ENCODE data around the gene NTRK3.
A peak's percentile ranks its signal among the peaks of the same experiment; 100 is the strongest.

The NTRK3 gene

GRCh38 chr15:88256279-88257230 lies at the start of gene NTRK3:
TSS of gene NTRK3 (minus strand) at chr15:88256739. CDS start at chr15:88256153, 586 bp downstream.
- no peak for DNase-seq (ENCODE audit: low read depth in 2 of 2)

DNA sequence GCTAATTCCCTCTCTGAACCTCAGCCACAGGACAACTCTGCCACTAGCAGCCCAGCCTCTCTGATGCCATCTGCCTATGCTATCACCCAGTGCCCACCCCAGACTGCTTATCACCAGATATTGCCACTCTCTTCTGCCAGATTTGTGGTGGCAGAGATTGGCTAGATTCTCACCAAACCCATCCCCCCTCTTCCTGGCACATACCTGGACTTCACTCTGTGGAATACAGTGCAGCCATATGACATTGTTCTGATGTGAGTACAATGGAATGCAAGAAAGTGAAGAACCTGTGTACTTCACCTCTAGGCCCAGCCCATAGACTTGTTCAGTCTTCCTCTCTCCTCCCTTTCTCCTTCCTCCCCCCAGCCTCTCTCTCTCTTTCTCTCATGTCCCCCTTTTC lies 46.9 kb upstream of the NTRK3 start:
- no peak for DNase-seq (ENCODE audit: low read depth in 2 of 2)

DNA sequence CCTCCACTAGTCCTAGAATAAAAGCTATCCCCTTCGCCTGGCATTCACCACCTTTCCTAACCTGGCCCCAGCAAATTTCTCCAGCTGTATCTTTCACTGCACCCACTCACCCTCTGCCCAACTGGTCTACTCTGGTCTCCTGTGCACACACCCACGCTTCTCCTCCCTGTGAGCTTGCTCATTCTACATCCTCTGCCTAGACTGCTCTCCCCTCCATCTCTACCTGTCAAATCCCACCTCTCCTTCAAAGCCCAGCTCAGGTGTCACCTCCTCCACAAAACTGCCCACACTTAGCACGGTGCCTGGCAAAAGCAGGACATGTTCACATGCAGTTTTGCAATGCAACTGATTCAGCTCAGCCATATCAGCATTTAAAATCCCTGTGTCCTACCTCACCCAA lies 45.8 kb upstream of the NTRK3 start:
- no peak for DNase-seq (ENCODE audit: low read depth in 2 of 2)

DNA sequence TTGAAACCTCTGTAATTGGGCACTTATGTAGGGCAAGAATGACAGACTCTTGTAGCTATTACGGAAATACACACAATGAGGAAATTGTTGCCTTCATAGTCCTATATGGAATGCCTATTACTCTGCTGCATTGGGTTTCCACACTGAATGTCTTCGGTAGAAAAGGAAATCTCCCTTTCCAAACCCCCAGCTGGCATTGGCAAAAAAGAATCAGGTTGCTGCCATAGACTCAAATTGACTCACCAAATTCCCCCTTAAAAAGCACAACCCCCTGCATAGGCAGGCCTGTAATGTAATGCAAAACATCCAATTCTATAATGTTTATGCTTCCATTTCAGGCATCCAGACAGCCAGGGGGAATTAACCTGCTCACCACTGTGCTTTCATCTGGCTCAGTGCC lies 44.8 kb upstream of the NTRK3 start:
- DNase-seq (ENCODE audit: low read depth in 2 of 2), result no peak

GRCh38 chr15:88300861-88301260 lies 44.3 kb upstream of the NTRK3 start:
- no peak for DNase-seq (ENCODE audit: low read depth in 2 of 2)

GRCh38 chr15:88300089-88300488 lies 43.5 kb upstream of the NTRK3 start:
- no peak for DNase-seq (ENCODE audit: low read depth in 2 of 2)

- DNase-seq (ENCODE audit: low read depth in 2 of 2), result no peak
These were observed 43.0 kb upstream of the NTRK3 start for GRCh38 chr15:88299497-88299896.

- DNase-seq (ENCODE audit: low read depth in 2 of 2), result no peak
These were observed 32.1 kb upstream of the NTRK3 start for GRCh38 chr15:88288661-88289060.

DNA sequence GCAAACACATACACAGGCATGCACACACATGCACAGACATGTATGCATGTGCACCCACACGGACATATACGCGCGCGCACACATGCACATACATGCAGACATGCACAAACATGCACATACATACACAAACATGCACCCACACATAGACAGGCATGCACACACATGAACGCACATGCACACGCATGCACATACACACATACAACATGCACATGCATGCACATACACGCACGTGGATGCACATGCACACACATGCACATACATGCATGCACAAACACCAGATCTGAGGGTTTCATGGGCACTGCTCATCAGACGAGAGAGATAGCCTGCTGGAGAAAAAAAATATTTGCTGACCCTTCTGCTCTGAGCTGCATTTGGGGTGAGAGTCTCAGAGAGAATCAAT lies 31.7 kb upstream of the NTRK3 start:
- DNase-seq (ENCODE audit: low read depth in 2 of 2), result no peak

GRCh38 chr15:88284318-88284998 lies 27.9 kb upstream of the NTRK3 start:
- no peak for DNase-seq (ENCODE audit: low read depth in 2 of 2)

- no peak for DNase-seq (ENCODE audit: low read depth in 2 of 2)
These were observed 26.1 kb upstream of the NTRK3 start for GRCh38 chr15:88282614-88283013.

DNA sequence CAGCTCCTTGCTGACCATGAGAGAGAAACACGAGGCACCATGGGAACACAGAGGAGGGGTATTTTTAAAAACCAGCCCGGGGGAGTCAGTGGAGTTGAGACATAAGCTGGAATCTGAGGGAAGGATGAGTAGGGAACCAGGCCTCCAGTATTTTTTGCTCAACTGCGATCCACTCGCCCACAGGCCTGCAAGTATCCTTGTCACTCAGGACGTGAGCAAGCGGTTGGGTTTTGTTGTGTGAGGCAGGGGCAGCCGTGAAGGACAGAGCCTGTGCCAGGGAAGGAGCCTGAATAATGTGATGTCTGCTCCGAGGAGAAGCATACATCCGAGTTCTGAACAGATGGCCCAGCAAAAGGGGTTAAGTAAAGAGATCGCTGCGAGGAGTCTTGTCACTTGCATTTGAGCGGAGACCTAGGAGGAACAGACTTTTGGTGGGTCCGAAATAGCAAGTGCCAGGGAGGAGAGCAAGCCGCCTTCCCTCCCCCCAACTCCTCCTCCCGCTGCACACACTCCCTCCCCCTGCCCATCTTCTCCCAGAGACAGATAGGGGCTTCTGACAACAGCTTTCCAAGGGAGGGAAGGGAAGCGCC lies 20.4 kb upstream of the NTRK3 start:
- DNase-seq (ENCODE audit: low read depth in 2 of 2), result no peak

- no peak for DNase-seq (ENCODE audit: low read depth in 2 of 2)
These were observed 19.3 kb upstream of the NTRK3 start for GRCh38 chr15:88275804-88276203.

GRCh38 chr15:88274553-88275460 lies 18.3 kb upstream of the NTRK3 start:
- peak; percentile 37 to 66 for DNase-seq (ENCODE audit: low read depth in 2 of 2)

DNA sequence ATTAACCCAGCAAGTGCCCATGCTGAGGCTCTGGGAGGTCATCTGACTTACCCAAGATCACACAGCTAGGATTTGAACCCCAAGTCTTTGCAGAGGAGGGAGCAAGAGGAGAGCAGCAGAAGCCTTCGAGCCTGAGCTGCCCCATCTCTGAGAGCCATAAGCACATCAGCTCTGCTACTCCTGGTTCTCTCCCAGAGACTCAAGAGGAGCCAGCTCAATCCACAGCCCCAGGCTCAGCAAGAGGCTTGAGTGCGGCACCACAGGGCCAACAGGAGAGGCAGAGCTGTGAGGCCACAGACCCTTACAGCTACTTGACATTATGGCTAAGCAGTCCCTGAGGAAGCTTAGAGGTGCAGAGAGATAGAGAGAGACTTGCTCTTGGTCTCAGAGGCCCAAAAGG lies 15.9 kb upstream of the NTRK3 start:
- no peak for DNase-seq (ENCODE audit: low read depth in 2 of 2)

DNA sequence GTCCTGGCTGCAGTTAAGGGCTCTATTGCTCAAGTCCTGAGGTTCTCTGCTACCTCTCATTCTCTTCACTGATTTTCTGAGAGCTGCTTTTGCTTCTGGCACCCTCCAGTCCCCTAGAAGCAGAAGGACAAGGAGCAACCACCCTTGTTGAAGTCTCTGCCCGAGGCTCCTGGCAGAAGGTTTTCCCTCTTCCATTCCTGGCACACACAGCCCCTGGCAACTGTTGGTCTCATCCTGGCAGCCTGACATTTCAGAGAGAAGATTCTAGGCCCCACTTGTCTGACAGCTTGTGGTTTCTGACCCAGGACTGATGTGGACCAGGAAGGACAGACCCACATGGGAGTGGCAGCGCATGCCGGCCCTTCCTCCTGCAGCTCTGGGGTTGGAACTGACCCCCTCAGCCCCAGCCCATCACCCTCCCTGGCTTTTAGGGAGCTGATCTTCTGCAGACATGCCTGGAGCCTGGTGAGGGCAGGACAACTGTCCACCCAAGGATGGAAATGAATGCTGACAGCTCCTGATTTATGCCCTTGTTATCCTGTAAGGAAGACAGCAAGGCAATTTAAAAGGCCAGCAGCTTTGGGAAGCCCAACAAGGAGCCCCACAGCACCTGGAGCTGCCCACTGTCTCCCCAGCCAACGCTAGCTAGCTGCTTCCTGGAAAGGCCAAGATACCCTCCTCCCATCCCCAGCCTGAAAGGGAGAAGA lies 13.0 kb upstream of the NTRK3 start:
- no peak for DNase-seq (ENCODE audit: low read depth in 2 of 2)

- no peak for DNase-seq (ENCODE audit: low read depth in 2 of 2)
These were observed 11.2 kb upstream of the NTRK3 start for GRCh38 chr15:88267720-88268119.

- no peak for DNase-seq (ENCODE audit: low read depth in 2 of 2)
These were observed 9.6 kb upstream of the NTRK3 start for GRCh38 chr15:88266170-88266569.

GRCh38 chr15:88264622-88265021 lies 8.1 kb upstream of the NTRK3 start:
- no peak for DNase-seq (ENCODE audit: low read depth in 2 of 2)

- no peak for DNase-seq (ENCODE audit: low read depth in 2 of 2)
These were observed 5.5 kb upstream of the NTRK3 start for GRCh38 chr15:88262064-88262463.

DNA sequence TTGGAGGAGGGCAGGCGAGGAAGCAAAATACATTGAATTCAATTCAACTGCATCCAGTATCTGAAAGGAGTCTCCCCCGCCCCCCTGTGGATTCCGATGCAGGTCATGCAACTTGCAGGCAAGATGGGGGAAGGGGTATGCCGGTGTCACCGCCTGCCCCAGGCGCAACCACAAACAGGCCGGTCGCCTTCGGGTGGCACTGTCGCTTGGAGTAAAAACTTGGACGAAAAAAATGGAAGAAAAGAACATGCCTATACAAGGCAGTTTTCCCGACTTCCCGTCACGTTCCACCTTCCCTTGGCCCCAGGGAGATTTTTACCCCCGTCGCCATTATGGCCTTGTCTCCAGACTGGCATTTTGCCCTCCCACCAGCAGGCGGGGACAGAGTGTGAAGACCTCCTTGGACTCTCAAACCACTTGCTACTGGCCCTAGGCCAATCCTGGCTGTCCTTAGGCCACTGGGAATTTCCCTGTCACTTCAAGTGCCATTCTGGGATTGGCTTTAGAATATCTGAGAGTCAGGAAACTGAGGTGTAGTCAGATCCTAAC lies 1.6 kb upstream of the NTRK3 start:
- DNase-seq (ENCODE audit: low read depth in 2 of 2), result no peak
